Skeletal muscle satellite cell (primary cell): ENCODE data around the gene EIF2B2.
A peak's percentile ranks its signal among the peaks of the same experiment; 100 is the strongest.

Experiments
- H3K27me3 ChIP-seq: 2 replicates; pipeline ENCODE4 v1.7.0; 2013; ENCODE audit warnings: low read length; ENCODE audit not compliant: control insufficient read depth, insufficient read depth
- H3K36me3 ChIP-seq: 2 replicates; pipeline ENCODE4 v1.7.0; 2013; ENCODE audit warnings: mild to moderate bottlenecking, control low read depth, low read length; ENCODE audit not compliant: insufficient read depth
- H3K4me1 ChIP-seq: 2 replicates; pipeline ENCODE4 v1.7.0; 2013; ENCODE audit warnings: low read length; ENCODE audit not compliant: control insufficient read depth, insufficient read depth
- H3K4me2 ChIP-seq: 2 replicates; pipeline ENCODE4 v1.7.0; 2013; ENCODE audit warnings: mild to moderate bottlenecking, low read length
- H3K4me3 ChIP-seq: 2 replicates; pipeline ENCODE4 v1.7.0; 2013; ENCODE audit warnings: low read length
- H3K9ac ChIP-seq: 2 replicates; pipeline ENCODE4 v1.7.0; 2013; ENCODE audit warnings: mild to moderate bottlenecking, low read depth, low read length, moderate library complexity
- H3K9me3 ChIP-seq: replicated peaks from 2 replicates; pipeline ENCODE4 v1.7.0; 2013; ENCODE audit warnings: mild to moderate bottlenecking, control low read depth, low read length

EIF2B2 gene

GRCh38 chr14:75025082-75025481, 22.4 kb downstream of the EIF2B2 start:
- no peak overlapping the region for H3K4me2 ChIP-seq
- no peak overlapping the region for H3K9ac ChIP-seq
- H3K27me3 ChIP-seq, result no peaks in the 10 kb centered on the region

DNA sequence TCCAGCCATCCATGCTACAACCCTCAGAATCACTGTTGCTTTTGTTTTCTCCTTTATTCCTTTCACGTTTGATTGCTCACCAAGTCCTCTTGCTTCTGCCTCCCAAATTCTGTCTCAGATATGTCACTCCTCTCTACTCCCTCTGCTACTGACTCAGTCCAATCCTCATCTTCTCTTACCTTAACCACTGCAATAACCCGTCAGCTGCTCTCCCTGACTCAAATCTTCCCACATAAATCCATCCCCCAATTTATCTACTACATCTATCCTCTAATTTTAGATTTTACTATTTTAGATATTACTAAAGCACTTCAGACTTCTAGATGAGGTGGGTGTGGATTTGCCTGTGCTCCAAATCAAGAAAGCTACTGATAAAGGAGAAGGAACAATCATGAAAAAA, 23.2 kb downstream of the EIF2B2 start:
- Histone ChIP-seq H3K9ac (no peak overlapping the region), H3K36me3 (peaks cover 32% of the 10 kb centered on the region), H3K27me3 (no peaks in the 10 kb centered on the region), H3K4me2 (no peak overlapping the region), H3K9me3 (no peaks in the 10 kb centered on the region), H3K4me1 (no peaks in the 10 kb centered on the region), H3K4me3 (no peak overlapping the region)

More at GRCh38 chr14:75025082-75025481, 22.4 kb downstream of the EIF2B2 start:
- peaks cover 30% of the 10 kb centered on the region for H3K36me3 ChIP-seq
- no peaks in the 10 kb centered on the region for H3K9me3 ChIP-seq
- H3K4me1 ChIP-seq, result no peaks in the 10 kb centered on the region
- no peak overlapping the region for H3K4me3 ChIP-seq

GRCh38 chr14:75030147-75030546, 27.4 kb downstream of the EIF2B2 start:
- Histone ChIP-seq H3K27me3 (no peaks in the 10 kb centered on the region), H3K36me3 (peaks cover 24% of the 10 kb centered on the region), H3K9ac (no peak overlapping the region), H3K4me1 (no peaks in the 10 kb centered on the region), H3K4me2 (no peak overlapping the region), H3K4me3 (no peak overlapping the region), H3K9me3 (no peaks in the 10 kb centered on the region)

GRCh38 chr14:75032939-75033338, 30.2 kb downstream of the EIF2B2 start:
- no peak overlapping the region for H3K9ac ChIP-seq
- H3K4me1 ChIP-seq, result no peaks in the 10 kb centered on the region
- H3K9me3 ChIP-seq, result no peaks in the 10 kb centered on the region
- H3K27me3 ChIP-seq, result no peaks in the 10 kb centered on the region
- H3K4me3 ChIP-seq, result no peak overlapping the region
- no peak overlapping the region for H3K4me2 ChIP-seq
- H3K36me3 ChIP-seq, result peaks cover 32% of the 10 kb centered on the region

DNA sequence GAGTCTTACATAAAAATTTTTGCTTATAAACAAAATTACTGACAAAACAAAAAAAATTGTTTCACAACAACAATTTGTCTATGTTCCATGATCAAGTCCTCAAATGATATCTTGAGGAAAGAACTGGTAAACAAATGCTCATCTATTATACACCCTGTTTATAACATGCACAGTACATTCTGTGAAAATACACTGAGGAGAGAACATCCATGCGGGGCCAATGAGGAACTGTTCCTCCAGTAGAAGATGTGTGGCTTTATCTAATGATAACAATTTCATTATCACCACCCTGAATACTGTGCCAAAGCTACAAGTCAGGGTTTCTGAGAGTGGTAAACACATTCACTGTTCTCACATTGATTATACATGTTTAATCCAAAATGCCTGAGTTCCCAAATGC, 37.8 kb downstream of the EIF2B2 start:
- no peaks in the 10 kb centered on the region for H3K9me3 ChIP-seq
- no peak overlapping the region for H3K9ac ChIP-seq
- H3K4me1 ChIP-seq, result peaks cover 20% of the 10 kb centered on the region
- peaks cover 20% of the 10 kb centered on the region for H3K36me3 ChIP-seq
- H3K4me3 ChIP-seq, result no peak overlapping the region
- H3K27me3 ChIP-seq, result no peaks in the 10 kb centered on the region
- H3K4me2 ChIP-seq, result no peak overlapping the region

DNA sequence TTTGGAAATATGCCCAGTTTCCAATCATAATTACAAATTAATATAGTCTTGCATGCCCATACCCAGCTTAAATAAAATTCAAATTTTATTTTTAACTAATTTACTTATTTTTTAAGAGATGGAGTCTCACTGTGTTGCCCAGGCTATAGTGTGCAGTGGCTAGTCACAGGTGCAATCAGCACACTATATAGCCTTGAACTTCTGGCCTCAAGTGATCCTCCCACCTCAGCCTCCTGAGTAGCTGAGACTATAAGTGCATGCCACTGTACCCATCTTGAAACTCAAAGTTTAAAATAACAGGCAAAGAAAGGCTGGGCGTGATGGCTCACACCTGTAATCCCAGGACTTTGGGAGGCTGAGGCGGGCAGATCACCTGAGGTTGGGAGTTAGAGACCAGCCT, 38.2 kb downstream of the EIF2B2 start:
- no peaks in the 10 kb centered on the region for H3K9me3 ChIP-seq

DNA sequence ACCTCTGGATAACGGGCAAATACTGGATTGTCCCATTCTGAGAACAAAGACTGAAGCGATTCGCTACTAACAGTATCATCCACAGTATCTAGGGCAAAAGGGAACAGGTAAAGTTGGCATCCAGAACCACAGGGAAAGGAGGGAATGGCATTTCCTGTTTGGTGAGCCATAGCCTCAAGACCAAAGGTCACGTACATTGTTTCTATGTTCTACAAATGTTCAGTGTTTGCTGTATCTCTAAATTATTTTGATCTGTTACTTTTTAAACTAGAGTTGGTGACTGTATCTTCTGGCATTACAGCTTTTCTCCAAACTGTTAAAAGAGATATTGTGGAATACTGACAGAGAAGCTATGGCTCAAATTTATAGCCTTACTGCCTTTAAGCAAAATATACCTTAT, 38.9 kb downstream of the EIF2B2 start:
- no peaks in the 10 kb centered on the region for H3K27me3 ChIP-seq
- H3K4me1 ChIP-seq, result peaks cover 20% of the 10 kb centered on the region
- no peak overlapping the region for H3K9ac ChIP-seq
- H3K4me2 ChIP-seq, result no peak overlapping the region
- H3K9me3 ChIP-seq, result no peaks in the 10 kb centered on the region
- peaks cover 16% of the 10 kb centered on the region for H3K36me3 ChIP-seq
- no peak overlapping the region for H3K4me3 ChIP-seq

More for the DNA sequence above, 38.2 kb downstream of the EIF2B2 start:
- Histone ChIP-seq H3K36me3 (peaks cover 16% of the 10 kb centered on the region), H3K27me3 (no peaks in the 10 kb centered on the region), H3K4me2 (no peak overlapping the region), H3K9ac (no peak overlapping the region), H3K4me3 (no peak overlapping the region), H3K4me1 (peaks cover 20% of the 10 kb centered on the region)

GRCh38 chr14:75042035-75042434, 39.3 kb downstream of the EIF2B2 start:
- Histone ChIP-seq H3K27me3 (no peaks in the 10 kb centered on the region), H3K4me3 (no peak overlapping the region), H3K36me3 (peaks cover 14% of the 10 kb centered on the region), H3K9ac (no peak overlapping the region), H3K9me3 (no peaks in the 10 kb centered on the region), H3K4me2 (peak overlapping the region; percentile 9), H3K4me1 (peaks cover 22% of the 10 kb centered on the region)

DNA sequence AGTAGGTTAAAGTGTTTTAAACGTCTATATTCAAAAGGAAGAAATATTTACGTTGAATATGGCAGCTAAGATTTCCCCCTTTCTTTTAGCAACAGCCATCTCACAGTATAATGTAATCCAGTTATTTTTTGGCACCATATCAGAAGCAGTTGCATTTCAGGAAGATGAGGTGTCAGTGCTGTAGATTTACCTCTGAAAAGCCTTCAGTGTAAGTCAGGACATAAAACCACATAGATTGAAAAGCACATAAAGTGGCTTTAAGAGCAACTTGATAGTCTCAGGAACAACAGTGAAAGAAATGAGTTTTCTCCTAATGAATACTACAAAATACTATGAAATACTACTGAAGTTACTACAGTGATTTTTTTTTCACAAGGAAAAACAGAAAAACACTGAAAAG, 41.6 kb downstream of the EIF2B2 start:
- no peak overlapping the region for H3K9ac ChIP-seq
- H3K9me3 ChIP-seq, result no peaks in the 10 kb centered on the region
- peaks cover 9% of the 10 kb centered on the region for H3K36me3 ChIP-seq
- H3K27me3 ChIP-seq, result no peaks in the 10 kb centered on the region
- peak overlapping the region; percentile 11 for H3K4me2 ChIP-seq
- no peak overlapping the region for H3K4me3 ChIP-seq
- peaks cover 37% of the 10 kb centered on the region for H3K4me1 ChIP-seq

- Histone ChIP-seq H3K4me3 (no peak overlapping the region), H3K36me3 (peaks cover 8% of the 10 kb centered on the region), H3K9me3 (no peaks in the 10 kb centered on the region), H3K27me3 (no peaks in the 10 kb centered on the region), H3K9ac (no peak overlapping the region), H3K4me1 (peaks cover 41% of the 10 kb centered on the region), H3K4me2 (peak overlapping the region; percentile 11)
Observed at GRCh38 chr14:75044752-75045151, 42.0 kb downstream of the EIF2B2 start.

- H3K4me2 ChIP-seq, result no peak overlapping the region
- H3K9ac ChIP-seq, result no peak overlapping the region
- H3K4me1 ChIP-seq, result peaks cover 55% of the 10 kb centered on the region
- H3K27me3 ChIP-seq, result no peaks in the 10 kb centered on the region
- peaks cover 7% of the 10 kb centered on the region for H3K36me3 ChIP-seq
- H3K9me3 ChIP-seq, result no peaks in the 10 kb centered on the region
- no peak overlapping the region for H3K4me3 ChIP-seq
Observed at GRCh38 chr14:75046275-75046674, 43.6 kb downstream of the EIF2B2 start.

- H3K36me3 ChIP-seq, result peaks cover 4% of the 10 kb centered on the region
- H3K27me3 ChIP-seq, result no peaks in the 10 kb centered on the region
- H3K4me2 ChIP-seq, result no peak overlapping the region
- no peak overlapping the region for H3K9ac ChIP-seq
- H3K4me3 ChIP-seq, result no peak overlapping the region
- peaks cover 50% of the 10 kb centered on the region for H3K4me1 ChIP-seq
- no peaks in the 10 kb centered on the region for H3K9me3 ChIP-seq
Observed at GRCh38 chr14:75046899-75047298, 44.2 kb downstream of the EIF2B2 start.
